Brain microvascular endothelial cell (primary cell): ENCODE results near the gene HINFP.

ENCODE experiments used
- DNase-seq: peaks from one replicate; pipeline ENCODE4 v3.0.0-alpha.2; 2020
- H3K27ac ChIP-seq: fragments of 250-450 bp; sonication (Bioruptor Pico); 2 replicates; pipeline ENCODE4 v1.5.1; 2020; ENCODE audit warnings: mild to moderate bottlenecking, moderate library complexity
- H3K27me3 ChIP-seq: fragments of 250-450 bp; sonication (Bioruptor Pico); replicated peaks from 2 replicates; pipeline ENCODE4 v1.5.1; 2020; ENCODE audit warnings: mild to moderate bottlenecking
- H3K36me3 ChIP-seq: fragments of 250-450 bp; sonication (Bioruptor Pico); replicated peaks from 2 replicates; pipeline ENCODE4 v1.5.1; 2020; ENCODE audit warnings: mild to moderate bottlenecking
- H3K4me3 ChIP-seq: 2 replicates; pipeline ENCODE4 v1.5.1; 2011; ENCODE audit warnings: low read depth, mild to moderate bottlenecking, control low read depth, low read length, moderate library complexity
- CTCF ChIP-seq: IDR thresholded peaks from 2 replicates; pipeline ENCODE4 v1.5.1; 2011; ENCODE audit warnings: low read depth, mild to moderate bottlenecking, moderate library complexity, low read length, control low read depth, inconsistent platforms; ENCODE audit errors: missing control alignments
- in situ Hi-C: cut with HindIII; loops from 2 replicates; pipeline ENCODE4 v1.10.0; 2017; ENCODE audit warnings: low sequenced_read_pairs, low pct_ligation_motif_present

HINFP gene

GRCh38 chr11:119110439-119110838 lies 10.9 kb upstream of the HINFP start:
- no peak overlapping the region for H3K4me3 ChIP-seq
- H3K27me3 ChIP-seq: no peaks in the 10 kb centered on the region
- peaks cover 49% of the 10 kb centered on the region for H3K36me3 ChIP-seq
- H3K27ac ChIP-seq: no peak overlapping the region
- in situ Hi-C loops: no loop called here
- TF ChIP-seq CTCF: no peak
- DNase-seq: no peak

- H3K4me3 ChIP-seq: no peak overlapping the region
- no peaks in the 10 kb centered on the region for H3K27me3 ChIP-seq
- H3K36me3 ChIP-seq: peaks cover 57% of the 10 kb centered on the region
- no peak overlapping the region for H3K27ac ChIP-seq
- DNase-seq: no peak
- no peak for TF ChIP-seq CTCF
- in situ Hi-C loops: no loop called here
These were observed 9.9 kb upstream of the HINFP start for GRCh38 chr11:119111361-119111925.

- in situ Hi-C loops: no loop called here
- TF ChIP-seq CTCF: no peak
- DNase-seq: no peak
- H3K27ac ChIP-seq: no peak overlapping the region
- peaks cover 57% of the 10 kb centered on the region for H3K36me3 ChIP-seq
- no peak overlapping the region for H3K4me3 ChIP-seq
- H3K27me3 ChIP-seq: no peaks in the 10 kb centered on the region
These were observed 8.9 kb upstream of the HINFP start for GRCh38 chr11:119112314-119113020.

GRCh38 chr11:119113716-119114115 lies 7.7 kb upstream of the HINFP start:
- H3K36me3 ChIP-seq: peaks cover 57% of the 10 kb centered on the region
- TF ChIP-seq CTCF: no peak

GRCh38 chr11:119114351-119114750 lies 7.0 kb upstream of the HINFP start:
- no peak for TF ChIP-seq CTCF
- H3K36me3 ChIP-seq: peaks cover 57% of the 10 kb centered on the region

More at GRCh38 chr11:119113716-119114115, 7.7 kb upstream of the HINFP start:
- Histone ChIP-seq H3K27ac (no peak overlapping the region), H3K27me3 (no peaks in the 10 kb centered on the region), H3K4me3 (no peak overlapping the region)
- in situ Hi-C loops: no loop called here
- DNase-seq: no peak

More at GRCh38 chr11:119114351-119114750, 7.0 kb upstream of the HINFP start:
- Histone ChIP-seq H3K4me3 (no peak overlapping the region), H3K27me3 (no peaks in the 10 kb centered on the region), H3K27ac (no peak overlapping the region)
- in situ Hi-C loops: no loop called here
- no peak for DNase-seq
